Skeletal muscle tissue (tissue), 4 donors: ENCODE data around the gene PLCH1. TPM values are rescaled to one million over a fixed set of nuclear protein-coding genes. Genes with fewer than 3 reads are reported as not detected.

Experiments
- H3K27ac ChIP-seq: one replicate; pipeline ENCODE4 v1.7.0; 2013; ENCODE audit warnings: mild to moderate bottlenecking, low read depth, low read length, inconsistent platforms
- H3K27me3 ChIP-seq, 3 donors: one replicate each; pipeline ENCODE4 v1.7.0; 2013; ENCODE audit warnings: low read length in 3 of 3; ENCODE audit not compliant: control insufficient read depth in 3 of 3, insufficient read depth in 3 of 3
- H3K36me3 ChIP-seq, 3 donors: one replicate each; pipeline ENCODE4 v1.7.0; 2013; ENCODE audit warnings: low read length in 3 of 3; ENCODE audit not compliant: control insufficient read depth in 3 of 3, insufficient read depth in 3 of 3
- H3K4me1 ChIP-seq, 3 donors: one replicate each; pipeline ENCODE4 v1.7.0; 2013; ENCODE audit warnings: low read length in 3 of 3, mild to moderate bottlenecking in 3 of 3; ENCODE audit not compliant: control insufficient read depth in 3 of 3, insufficient read depth in 3 of 3
- H3K4me3 ChIP-seq, 3 donors: one replicate each; pipeline ENCODE4 v1.7.0; 2013; ENCODE audit warnings: low read length in 3 of 3
- H3K9ac ChIP-seq, 3 donors: one replicate each; pipeline ENCODE4 v1.7.0; 2013; ENCODE audit warnings: low read length in 3 of 3, mild to moderate bottlenecking in 3 of 3, moderate library complexity in 2 of 3, low read depth in 1 of 3
- H3K9me3 ChIP-seq, 3 donors: one replicate each; pipeline ENCODE4 v1.7.0; 2013; ENCODE audit warnings: low read length in 3 of 3; ENCODE audit not compliant: control insufficient read depth in 3 of 3
- total RNA-seq: library from RNA; depleted of rRNA; stranded (reverse); fragments of >200 nt; gene quantifications from one replicate; pipeline ENCODE4 v1.2.3, GENCODE V29; 2014
- donor health status: Osteomylitis.

PLCH1 gene
- total RNA-seq, 1 donor from 2014 or later = 0.52 TPM

- H3K27ac ChIP-seq = no peak overlapping the region
- peaks cover 0 to 4% (median 0%) of the 10 kb centered on the region in 3 donors for H3K9me3 ChIP-seq
- H3K36me3 ChIP-seq = peaks cover 0 to 12% (median 8%) of the 10 kb centered on the region in 3 donors
- no peaks in the 10 kb centered on the region for H3K27me3 ChIP-seq
- H3K9ac ChIP-seq = no peak overlapping the region
- no peak overlapping the region for H3K4me3 ChIP-seq
- peaks cover 2 to 4% (median 3%) of the 10 kb centered on the region in 3 donors for H3K4me1 ChIP-seq
These were observed 27.9 kb upstream of the PLCH1 start for GRCh38 chr3:155772801-155773200.

- Histone ChIP-seq H3K9ac (no peak overlapping the region), H3K27me3 (no peaks in the 10 kb centered on the region), H3K4me1 (peaks cover 2 to 4% (median 3%) of the 10 kb centered on the region in 3 donors), H3K27ac (no peak overlapping the region), H3K4me3 (no peak overlapping the region), H3K36me3 (peaks cover 0 to 12% (median 11%) of the 10 kb centered on the region in 3 donors), H3K9me3 (peaks cover 0 to 4% (median 0%) of the 10 kb centered on the region in 3 donors)
These were observed 26.3 kb upstream of the PLCH1 start for GRCh38 chr3:155771126-155771525.

- H3K27me3 ChIP-seq = no peaks in the 10 kb centered on the region
- no peaks in the 10 kb centered on the region for H3K4me1 ChIP-seq
- H3K36me3 ChIP-seq = peaks cover 0 to 8% (median 5%) of the 10 kb centered on the region in 3 donors
These were observed 21.3 kb upstream of the PLCH1 start for GRCh38 chr3:155766206-155766605.

GRCh38 chr3:155763870-155764463, 19.1 kb upstream of the PLCH1 start:
- H3K36me3 ChIP-seq = peaks cover 0 to 3% (median 0%) of the 10 kb centered on the region in 3 donors
- H3K4me1 ChIP-seq = no peaks in the 10 kb centered on the region
- no peak overlapping the region for H3K27ac ChIP-seq
- H3K27me3 ChIP-seq = no peaks in the 10 kb centered on the region
- no peaks in the 10 kb centered on the region for H3K9me3 ChIP-seq
- H3K9ac ChIP-seq = no peak overlapping the region
- H3K4me3 ChIP-seq = no peak overlapping the region

More at GRCh38 chr3:155766206-155766605, 21.3 kb upstream of the PLCH1 start:
- Histone ChIP-seq H3K27ac (no peak overlapping the region), H3K9ac (no peak overlapping the region), H3K4me3 (no peak overlapping the region), H3K9me3 (peaks cover 0 to 4% (median 0%) of the 10 kb centered on the region in 3 donors)

- Histone ChIP-seq H3K4me1 (no peaks in the 10 kb centered on the region), H3K4me3 (no peak overlapping the region), H3K9ac (no peak overlapping the region), H3K27ac (no peak overlapping the region), H3K9me3 (no peaks in the 10 kb centered on the region), H3K36me3 (peaks cover 0 to 3% (median 0%) of the 10 kb centered on the region in 3 donors), H3K27me3 (no peaks in the 10 kb centered on the region)
These were observed 15.8 kb upstream of the PLCH1 start for GRCh38 chr3:155760653-155761052.

- no peaks in the 10 kb centered on the region for H3K4me1 ChIP-seq
- no peaks in the 10 kb centered on the region for H3K9me3 ChIP-seq
- no peak overlapping the region for H3K9ac ChIP-seq
- H3K4me3 ChIP-seq = no peak overlapping the region
- H3K27ac ChIP-seq = no peak overlapping the region
- peaks cover 0 to 3% (median 0%) of the 10 kb centered on the region in 3 donors for H3K36me3 ChIP-seq
- H3K27me3 ChIP-seq = no peaks in the 10 kb centered on the region
These were observed 12.7 kb upstream of the PLCH1 start for GRCh38 chr3:155757577-155757976.

GRCh38 chr3:155753038-155753639, 8.3 kb upstream of the PLCH1 start:
- Histone ChIP-seq H3K4me3 (no peak overlapping the region), H3K9ac (no peak overlapping the region), H3K36me3 (peaks cover 0 to 3% (median 0%) of the 10 kb centered on the region in 3 donors)

GRCh38 chr3:155748611-155749365, 3.9 kb upstream of the PLCH1 start:
- Histone ChIP-seq H3K27me3 (peaks cover 9 to 18% (median 10%) of the 10 kb centered on the region in 3 donors), H3K36me3 (no peaks in the 10 kb centered on the region), H3K9me3 (no peaks in the 10 kb centered on the region), H3K4me3 (no peak overlapping the region), H3K4me1 (peaks cover 10 to 21% (median 12%) of the 10 kb centered on the region in 3 donors), H3K9ac (no peak overlapping the region), H3K27ac (no peak overlapping the region)

More at GRCh38 chr3:155753038-155753639, 8.3 kb upstream of the PLCH1 start:
- Histone ChIP-seq H3K9me3 (no peaks in the 10 kb centered on the region), H3K27ac (no peak overlapping the region), H3K4me1 (no peaks in the 10 kb centered on the region), H3K27me3 (no peaks in the 10 kb centered on the region)

GRCh38 chr3:155747946-155748290, 3.0 kb upstream of the PLCH1 start:
- Histone ChIP-seq H3K9ac (no peak overlapping the region), H3K27me3 (peaks cover 14 to 25% (median 16%) of the 10 kb centered on the region in 3 donors), H3K27ac (no peak overlapping the region), H3K4me3 (no peak overlapping the region), H3K36me3 (no peaks in the 10 kb centered on the region), H3K4me1 (peaks cover 12 to 26% (median 14%) of the 10 kb centered on the region in 3 donors), H3K9me3 (no peaks in the 10 kb centered on the region)
